LNCaP clone FGC (cell line): ENCODE measurements around the gene TTC7B.

Experiments
- DNase-seq: peaks from one replicate; pipeline ENCODE4 v3.0.0-alpha.2; 2011; ENCODE audit warnings: low read depth
- H3K4me3 ChIP-seq: 2 replicates; pipeline ENCODE4 v1.5.1; 2011; ENCODE audit warnings: mild to moderate bottlenecking, low read depth, low read length, control low read depth
- CTCF ChIP-seq: IDR thresholded peaks from 2 replicates; pipeline ENCODE4 v1.5.1; 2012; ENCODE audit warnings: mild to moderate bottlenecking; ENCODE audit not compliant: control insufficient read depth, insufficient read depth; ENCODE audit errors: extremely low read depth

TTC7B gene

GRCh38 chr14:90605430-90605829 is 210.8 kb downstream of the TTC7B start:
- TF ChIP-seq CTCF = no peak
- H3K4me3 ChIP-seq = no peak overlapping the region
- DNase-seq = no peak

DNA sequence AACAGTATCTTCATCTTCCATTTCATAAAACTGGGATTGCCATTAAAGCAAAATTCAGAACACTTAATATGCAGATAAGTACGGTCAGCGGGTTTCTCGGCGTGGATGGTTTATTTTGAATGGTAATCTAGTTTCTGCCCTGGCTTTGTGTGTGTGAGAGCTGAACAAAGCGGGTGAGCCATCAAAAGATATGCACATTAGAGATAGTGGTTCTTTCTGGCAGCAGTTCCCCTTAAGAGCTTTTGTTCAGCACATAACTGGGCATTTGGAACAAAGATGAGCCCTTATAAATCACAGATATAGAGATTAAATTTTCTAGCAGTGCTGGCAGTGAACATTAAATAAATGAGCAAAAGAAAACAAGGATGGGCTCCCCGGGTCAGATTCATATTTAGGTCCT is 211.9 kb downstream of the TTC7B start:
- no peak overlapping the region for H3K4me3 ChIP-seq
- no peak for TF ChIP-seq CTCF
- no peak for DNase-seq

DNA sequence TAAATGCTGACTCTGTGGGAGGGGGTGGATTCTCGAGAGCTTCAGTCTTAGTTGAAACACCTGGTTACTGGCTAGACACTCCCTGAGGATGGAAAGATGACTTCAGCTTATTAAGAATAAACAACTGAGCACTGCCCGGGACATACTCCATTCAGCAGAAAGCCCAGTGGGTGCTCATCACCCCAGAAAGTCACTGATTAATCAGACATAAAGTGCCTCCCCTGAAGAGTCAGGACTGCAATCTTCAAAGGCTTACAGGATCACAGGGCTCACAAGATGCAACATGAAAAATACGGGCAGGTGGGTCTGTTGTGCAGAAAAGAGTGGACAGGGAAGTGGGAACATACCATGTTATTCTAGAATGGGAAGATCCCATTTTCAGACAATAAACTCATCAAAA is 212.4 kb downstream of the TTC7B start:
- no peak for TF ChIP-seq CTCF
- no peak overlapping the region for H3K4me3 ChIP-seq
- DNase-seq = no peak

- no peak for DNase-seq
- no peak for TF ChIP-seq CTCF
- no peak overlapping the region for H3K4me3 ChIP-seq
Observed at GRCh38 chr14:90603336-90603735, 212.9 kb downstream of the TTC7B start.

DNA sequence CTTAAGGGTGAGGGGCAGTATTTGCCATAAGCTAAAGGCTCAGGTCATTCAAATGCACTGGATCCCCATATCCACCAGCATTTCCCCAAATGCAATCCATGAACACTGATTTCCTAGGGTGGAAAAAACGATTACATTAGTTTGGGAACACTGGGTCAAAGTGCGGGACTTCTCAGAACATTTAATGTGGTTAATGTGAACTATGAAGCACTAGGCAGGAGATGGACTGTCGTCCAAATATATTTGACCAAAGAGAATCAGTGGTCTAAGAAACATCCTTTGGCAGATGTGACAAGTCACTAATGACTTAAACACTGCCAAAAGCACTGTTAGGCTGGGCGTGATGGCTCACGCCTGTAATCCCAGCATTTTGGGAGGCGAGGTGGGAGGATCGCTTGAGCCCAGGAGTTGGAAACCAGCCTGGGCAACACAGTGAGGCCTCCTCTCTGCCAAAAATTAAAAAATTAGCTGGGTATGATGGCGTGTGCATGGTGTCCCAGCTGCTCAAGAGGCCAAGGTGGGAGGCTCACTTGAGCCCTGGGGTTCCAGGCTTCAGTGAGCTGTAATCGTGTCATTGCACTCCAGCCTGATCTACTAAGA is 214.0 kb downstream of the TTC7B start:
- no peak for DNase-seq
- no peak for TF ChIP-seq CTCF
- no peak overlapping the region for H3K4me3 ChIP-seq

DNA sequence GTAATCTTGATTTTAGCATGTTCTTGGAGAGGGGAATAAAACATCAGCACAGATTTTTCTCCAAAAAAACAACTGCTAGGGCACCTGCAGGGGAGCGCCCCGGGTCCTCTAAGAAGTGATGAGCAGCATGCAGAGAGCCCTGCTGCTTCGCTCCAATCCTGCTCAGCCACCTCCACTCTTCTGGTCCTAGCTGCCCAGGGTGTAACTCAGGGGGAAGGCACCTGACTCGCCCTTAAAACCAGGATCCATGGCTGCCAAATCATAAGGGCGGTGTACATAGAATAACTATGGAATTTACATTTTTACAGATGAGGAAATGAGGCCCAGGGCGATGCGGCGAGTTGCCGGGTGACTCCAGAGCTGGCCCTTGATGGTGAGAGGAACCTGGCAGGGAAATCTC is 214.7 kb downstream of the TTC7B start:
- no peak for DNase-seq
- no peak overlapping the region for H3K4me3 ChIP-seq
- no peak for TF ChIP-seq CTCF

GRCh38 chr14:90600619-90601018 is 215.6 kb downstream of the TTC7B start:
- TF ChIP-seq CTCF = no peak
- no peak overlapping the region for H3K4me3 ChIP-seq
- no peak for DNase-seq
